Measurements from ENCODE around the gene SLC10A3. TPM values are rescaled to one million over a fixed set of nuclear protein-coding genes. Genes with fewer than 3 reads are reported as not detected.

The SLC10A3 gene
- total and polyA plus RNA-seq, 2 of the 13 experiments (the other 11 are each of a cell fraction or from before 2014, with no cell fraction given) = 10.1 to 11.5 TPM

DNA sequence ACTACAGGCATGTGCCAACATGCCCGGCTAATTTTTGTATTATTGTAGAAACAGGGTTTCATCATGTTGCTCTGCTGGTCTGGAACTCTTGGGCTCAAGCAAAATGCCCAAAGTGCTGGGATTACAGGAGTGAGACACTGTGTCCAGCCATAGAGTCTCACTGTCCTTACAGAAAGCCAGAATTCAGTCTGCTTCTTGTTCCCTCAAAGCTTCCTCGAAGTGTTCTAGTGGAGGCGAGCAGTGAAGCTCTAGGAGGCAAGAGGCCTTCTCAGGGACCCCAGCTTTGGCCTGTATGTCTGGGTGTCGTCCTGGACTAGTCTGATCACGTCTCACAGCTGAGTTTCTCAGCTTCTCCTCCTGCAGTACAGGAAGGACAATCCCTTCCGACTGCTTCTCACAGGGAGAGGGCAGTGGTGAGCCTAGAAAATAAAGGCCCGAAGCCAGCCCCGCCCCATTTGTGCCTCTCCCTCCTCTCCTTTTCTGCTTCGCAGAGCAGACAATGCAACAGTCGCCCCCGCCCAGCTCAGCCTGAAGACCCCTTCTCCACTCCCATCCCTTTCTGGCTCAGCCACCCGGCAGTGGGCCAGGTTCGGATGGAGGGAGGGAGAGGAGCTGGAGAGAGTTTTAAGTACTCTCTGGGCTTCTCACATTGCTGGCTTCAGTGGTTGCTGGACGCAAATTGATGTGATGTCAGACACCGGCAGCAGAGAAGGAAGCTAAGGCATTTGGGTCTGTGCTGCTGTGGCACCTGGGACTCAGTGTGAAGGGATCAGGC lies 36.7 kb upstream of the SLC10A3 start (continued):
- peak; percentile 19; the same call in 1 of the 2 replicates for TF ChIP-seq SAP130 (CRISPR knock-in tag; IDR thresholded peaks at IDR 0.05; ENCODE audit: low read depth)
- TF ChIP-seq ZNF737 (CRISPR knock-in tag; IDR thresholded peaks at IDR 0.05; ENCODE audit: borderline replicate concordance) = no peak
- 0 out of 2 replicates have a peak, but pooled peaks have one; percentile 25 for TF ChIP-seq KDM5B (CRISPR knock-in tag; IDR thresholded peaks at IDR 0.05; ENCODE audit: borderline replicate concordance)
- TF ChIP-seq ZFX (CRISPR knock-in tag; IDR thresholded peaks at IDR 0.05; ENCODE audit: low read depth) = 0 out of 2 replicates have a peak, but pooled peaks have one; percentile 42
- TF ChIP-seq CREM (IDR thresholded peaks at IDR 0.05) = no peak
- TF ChIP-seq CREM (CRISPR knock-in tag; IDR thresholded peaks at IDR 0.05) = no peak
- TF ChIP-seq SOX6 (IDR thresholded peaks at IDR 0.05) = no peak
- peak; percentile 27; the same call in 1 of the 2 replicates for TF ChIP-seq SOX6 (CRISPR knock-in tag; IDR thresholded peaks at IDR 0.05)
- TF ChIP-seq, protein P1, sequence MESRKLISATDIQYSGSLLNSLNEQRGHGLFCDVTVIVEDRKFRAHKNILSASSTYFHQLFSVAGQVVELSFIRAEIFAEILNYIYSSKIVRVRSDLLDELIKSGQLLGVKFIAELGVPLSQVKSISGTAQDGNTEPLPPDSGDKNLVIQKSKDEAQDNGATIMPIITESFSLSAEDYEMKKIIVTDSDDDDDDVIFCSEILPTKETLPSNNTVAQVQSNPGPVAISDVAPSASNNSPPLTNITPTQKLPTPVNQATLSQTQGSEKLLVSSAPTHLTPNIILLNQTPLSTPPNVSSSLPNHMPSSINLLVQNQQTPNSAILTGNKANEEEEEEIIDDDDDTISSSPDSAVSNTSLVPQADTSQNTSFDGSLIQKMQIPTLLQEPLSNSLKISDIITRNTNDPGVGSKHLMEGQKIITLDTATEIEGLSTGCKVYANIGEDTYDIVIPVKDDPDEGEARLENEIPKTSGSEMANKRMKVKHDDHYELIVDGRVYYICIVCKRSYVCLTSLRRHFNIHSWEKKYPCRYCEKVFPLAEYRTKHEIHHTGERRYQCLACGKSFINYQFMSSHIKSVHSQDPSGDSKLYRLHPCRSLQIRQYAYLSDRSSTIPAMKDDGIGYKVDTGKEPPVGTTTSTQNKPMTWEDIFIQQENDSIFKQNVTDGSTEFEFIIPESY (CRISPR knock-in tag; IDR thresholded peaks at IDR 0.05) = no peak
- TF ChIP-seq SSRP1 (CRISPR knock-in tag; IDR thresholded peaks at IDR 0.05) = peak; percentile 33; the same call in 1 of the 2 replicates
- TF ChIP-seq ZNF605 (CRISPR knock-in tag; IDR thresholded peaks at IDR 0.05) = 0 out of 2 replicates have a peak, but pooled peaks have one; percentile 27
- TF ChIP-seq, protein P2, sequence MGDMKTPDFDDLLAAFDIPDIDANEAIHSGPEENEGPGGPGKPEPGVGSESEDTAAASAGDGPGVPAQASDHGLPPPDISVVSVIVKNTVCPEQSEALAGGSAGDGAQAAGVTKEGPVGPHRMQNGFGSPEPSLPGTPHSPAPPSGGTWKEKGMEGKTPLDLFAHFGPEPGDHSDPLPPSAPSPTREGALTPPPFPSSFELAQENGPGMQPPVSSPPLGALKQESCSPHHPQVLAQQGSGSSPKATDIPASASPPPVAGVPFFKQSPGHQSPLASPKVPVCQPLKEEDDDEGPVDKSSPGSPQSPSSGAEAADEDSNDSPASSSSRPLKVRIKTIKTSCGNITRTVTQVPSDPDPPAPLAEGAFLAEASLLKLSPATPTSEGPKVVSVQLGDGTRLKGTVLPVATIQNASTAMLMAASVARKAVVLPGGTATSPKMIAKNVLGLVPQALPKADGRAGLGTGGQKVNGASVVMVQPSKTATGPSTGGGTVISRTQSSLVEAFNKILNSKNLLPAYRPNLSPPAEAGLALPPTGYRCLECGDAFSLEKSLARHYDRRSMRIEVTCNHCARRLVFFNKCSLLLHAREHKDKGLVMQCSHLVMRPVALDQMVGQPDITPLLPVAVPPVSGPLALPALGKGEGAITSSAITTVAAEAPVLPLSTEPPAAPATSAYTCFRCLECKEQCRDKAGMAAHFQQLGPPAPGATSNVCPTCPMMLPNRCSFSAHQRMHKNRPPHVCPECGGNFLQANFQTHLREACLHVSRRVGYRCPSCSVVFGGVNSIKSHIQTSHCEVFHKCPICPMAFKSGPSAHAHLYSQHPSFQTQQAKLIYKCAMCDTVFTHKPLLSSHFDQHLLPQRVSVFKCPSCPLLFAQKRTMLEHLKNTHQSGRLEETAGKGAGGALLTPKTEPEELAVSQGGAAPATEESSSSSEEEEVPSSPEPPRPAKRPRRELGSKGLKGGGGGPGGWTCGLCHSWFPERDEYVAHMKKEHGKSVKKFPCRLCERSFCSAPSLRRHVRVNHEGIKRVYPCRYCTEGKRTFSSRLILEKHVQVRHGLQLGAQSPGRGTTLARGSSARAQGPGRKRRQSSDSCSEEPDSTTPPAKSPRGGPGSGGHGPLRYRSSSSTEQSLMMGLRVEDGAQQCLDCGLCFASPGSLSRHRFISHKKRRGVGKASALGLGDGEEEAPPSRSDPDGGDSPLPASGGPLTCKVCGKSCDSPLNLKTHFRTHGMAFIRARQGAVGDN (CRISPR knock-in tag; IDR thresholded peaks at IDR 0.05) = peak; percentile 65
- TF ChIP-seq SP1 (IDR thresholded peaks at IDR 0.05) = no peak
- no peak for TF ChIP-seq SP1 (CRISPR knock-in tag; IDR thresholded peaks at IDR 0.05)
- no peak for TF ChIP-seq KLF12 (CRISPR knock-in tag; IDR thresholded peaks at IDR 0.05; ENCODE audit: borderline replicate concordance)
- TF ChIP-seq, protein P3, sequence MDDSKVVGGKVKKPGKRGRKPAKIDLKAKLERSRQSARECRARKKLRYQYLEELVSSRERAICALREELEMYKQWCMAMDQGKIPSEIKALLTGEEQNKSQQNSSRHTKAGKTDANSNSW (CRISPR knock-in tag; IDR thresholded peaks at IDR 0.05; ENCODE audit: borderline replicate concordance) = no peak
- 0 out of 2 replicates have a peak, but pooled peaks have one; percentile 20 for TF ChIP-seq SP5 (CRISPR knock-in tag; IDR thresholded peaks at IDR 0.05; ENCODE audit: borderline replicate concordance, low read depth)
- TF ChIP-seq, protein P4, sequence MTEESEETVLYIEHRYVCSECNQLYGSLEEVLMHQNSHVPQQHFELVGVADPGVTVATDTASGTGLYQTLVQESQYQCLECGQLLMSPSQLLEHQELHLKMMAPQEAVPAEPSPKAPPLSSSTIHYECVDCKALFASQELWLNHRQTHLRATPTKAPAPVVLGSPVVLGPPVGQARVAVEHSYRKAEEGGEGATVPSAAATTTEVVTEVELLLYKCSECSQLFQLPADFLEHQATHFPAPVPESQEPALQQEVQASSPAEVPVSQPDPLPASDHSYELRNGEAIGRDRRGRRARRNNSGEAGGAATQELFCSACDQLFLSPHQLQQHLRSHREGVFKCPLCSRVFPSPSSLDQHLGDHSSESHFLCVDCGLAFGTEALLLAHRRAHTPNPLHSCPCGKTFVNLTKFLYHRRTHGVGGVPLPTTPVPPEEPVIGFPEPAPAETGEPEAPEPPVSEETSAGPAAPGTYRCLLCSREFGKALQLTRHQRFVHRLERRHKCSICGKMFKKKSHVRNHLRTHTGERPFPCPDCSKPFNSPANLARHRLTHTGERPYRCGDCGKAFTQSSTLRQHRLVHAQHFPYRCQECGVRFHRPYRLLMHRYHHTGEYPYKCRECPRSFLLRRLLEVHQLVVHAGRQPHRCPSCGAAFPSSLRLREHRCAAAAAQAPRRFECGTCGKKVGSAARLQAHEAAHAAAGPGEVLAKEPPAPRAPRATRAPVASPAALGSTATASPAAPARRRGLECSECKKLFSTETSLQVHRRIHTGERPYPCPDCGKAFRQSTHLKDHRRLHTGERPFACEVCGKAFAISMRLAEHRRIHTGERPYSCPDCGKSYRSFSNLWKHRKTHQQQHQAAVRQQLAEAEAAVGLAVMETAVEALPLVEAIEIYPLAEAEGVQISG (CRISPR knock-in tag; IDR thresholded peaks at IDR 0.05) = peak; percentile 15; the same call in 1 of the 2 replicates
- TF ChIP-seq ELF3 (CRISPR knock-in tag; IDR thresholded peaks at IDR 0.05) = no peak

Data from HepG2 (cell line).